Activated gamma-delta T cell treated with anti-CD3 and anti-CD28 coated beads, Interleukin-2, amount 50 U/mL, for 16 hours (primary cell): ENCODE measurements around the gene IL16.
"Not testable (repeated sequence)": the region's sequence is repeated elsewhere in the genome, so short reads cannot be mapped to it uniquely, and the experiment has no call there.

ENCODE experiments used
- DNase-seq: peaks from one replicate; pipeline ENCODE4 v3.0.0-alpha.2; 2020; ENCODE audit warnings: low read depth

IL16 gene

DNA sequence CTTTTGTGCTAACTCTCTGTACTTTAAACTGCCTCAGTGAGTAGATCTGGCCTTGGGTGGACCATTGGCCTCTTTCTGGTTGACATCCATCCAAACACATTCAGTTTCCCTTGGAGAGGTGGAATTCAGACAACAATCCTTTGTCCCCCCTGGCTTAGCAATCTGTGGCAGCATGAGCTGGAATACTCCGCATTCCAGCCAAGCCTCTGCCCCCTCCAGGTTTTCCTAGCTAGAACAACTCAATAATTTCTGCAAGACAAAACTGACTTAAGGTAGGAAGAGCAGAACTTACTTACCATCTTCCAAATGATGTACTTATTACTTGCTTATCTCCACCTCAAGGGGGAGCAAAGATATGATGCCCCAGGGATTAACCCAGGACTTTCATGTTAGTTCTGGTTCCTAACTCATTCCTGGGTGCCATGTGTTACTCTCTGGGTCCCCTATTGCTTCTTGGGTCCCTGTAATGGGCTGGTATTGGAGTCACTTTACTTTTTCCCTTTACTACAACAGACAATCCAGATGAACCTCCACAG lies 21.8 kb upstream of the IL16 start:
- DNase-seq, result no peak

DNA sequence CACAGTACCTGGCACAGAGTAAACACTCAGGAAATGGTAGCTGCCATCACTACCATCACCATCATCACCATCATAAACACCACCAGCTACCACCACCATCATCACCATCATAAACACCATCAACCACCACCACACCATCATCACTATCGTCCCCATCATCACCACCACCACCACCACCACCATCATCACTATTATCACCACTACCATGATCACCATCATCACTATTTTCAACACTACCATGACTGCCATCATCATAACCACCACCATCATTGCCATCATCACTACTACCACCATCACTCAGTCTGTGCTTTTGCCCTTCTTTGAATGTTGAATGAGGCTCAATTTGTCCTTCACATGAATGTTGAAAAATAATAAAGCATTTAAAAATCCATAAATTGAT lies 21.2 kb upstream of the IL16 start:
- no peak for DNase-seq

DNA sequence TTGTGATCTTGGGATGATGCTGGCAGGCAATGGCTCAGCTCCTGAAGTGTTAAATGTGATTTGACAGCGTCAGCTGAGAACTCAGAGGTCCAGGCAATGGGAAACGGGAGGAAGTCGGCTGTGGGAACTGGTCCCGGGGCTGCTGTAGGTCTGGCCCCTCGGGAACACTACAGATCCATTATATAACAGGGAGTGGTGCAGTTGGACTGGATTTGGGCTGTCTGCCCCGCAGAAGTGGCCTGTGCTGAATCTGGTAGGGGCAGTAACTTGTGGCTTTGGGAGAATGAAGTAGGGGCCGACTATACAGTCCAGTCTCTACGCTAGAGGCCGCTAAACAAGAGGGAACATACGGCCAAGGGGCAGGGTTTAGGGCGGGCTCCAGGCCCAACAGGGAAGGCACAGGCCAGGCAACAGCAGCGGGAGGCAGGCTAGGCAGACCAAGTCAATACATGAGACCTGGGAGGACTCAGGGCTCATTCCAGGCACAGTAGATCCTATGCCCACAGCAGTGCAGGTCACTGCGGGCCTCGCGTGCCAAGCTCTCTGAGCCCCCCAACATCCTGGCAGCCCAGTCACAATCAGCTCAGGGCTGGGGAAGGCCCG lies 20.3 kb upstream of the IL16 start:
- DNase-seq, result no peak

DNA sequence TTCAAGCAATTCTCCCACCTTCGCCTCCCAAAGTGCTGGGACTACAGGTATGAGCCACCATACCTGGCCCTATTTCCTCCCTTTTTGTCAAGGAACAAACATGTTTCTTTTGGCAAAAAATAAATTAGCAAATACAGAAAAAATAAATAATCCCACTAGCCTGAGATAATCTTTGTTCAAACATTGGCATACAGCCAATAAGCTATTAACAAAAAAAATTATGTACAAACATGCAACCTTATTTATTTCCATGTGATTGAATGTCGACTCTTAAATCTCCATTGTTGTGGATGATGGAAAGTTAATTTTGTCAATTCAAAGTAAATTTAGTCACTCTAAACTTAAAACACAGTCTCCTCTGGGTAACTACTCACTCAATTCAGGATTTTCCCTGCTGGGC lies 18.3 kb upstream of the IL16 start:
- DNase-seq, result no peak

DNA sequence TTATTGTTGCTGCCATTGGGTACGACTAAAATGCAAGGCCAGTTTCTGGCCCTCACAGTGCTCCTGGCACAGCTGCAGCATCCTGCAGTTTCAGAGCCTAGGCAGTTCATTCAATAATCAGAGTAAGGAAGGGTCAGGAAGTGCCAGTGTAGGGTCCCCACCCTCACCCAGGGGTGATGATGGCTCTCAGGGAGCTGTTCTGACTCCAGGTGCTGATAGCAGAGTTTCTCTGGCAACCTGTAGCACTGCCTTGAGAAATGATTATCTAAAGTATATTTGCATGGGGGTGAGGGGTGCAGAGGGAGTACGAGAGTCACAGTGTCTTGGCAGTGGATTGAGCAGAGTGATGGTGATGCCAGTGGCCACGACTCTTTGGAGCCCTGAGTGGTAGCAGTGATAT lies 15.5 kb upstream of the IL16 start:
- DNase-seq, result no peak

DNA sequence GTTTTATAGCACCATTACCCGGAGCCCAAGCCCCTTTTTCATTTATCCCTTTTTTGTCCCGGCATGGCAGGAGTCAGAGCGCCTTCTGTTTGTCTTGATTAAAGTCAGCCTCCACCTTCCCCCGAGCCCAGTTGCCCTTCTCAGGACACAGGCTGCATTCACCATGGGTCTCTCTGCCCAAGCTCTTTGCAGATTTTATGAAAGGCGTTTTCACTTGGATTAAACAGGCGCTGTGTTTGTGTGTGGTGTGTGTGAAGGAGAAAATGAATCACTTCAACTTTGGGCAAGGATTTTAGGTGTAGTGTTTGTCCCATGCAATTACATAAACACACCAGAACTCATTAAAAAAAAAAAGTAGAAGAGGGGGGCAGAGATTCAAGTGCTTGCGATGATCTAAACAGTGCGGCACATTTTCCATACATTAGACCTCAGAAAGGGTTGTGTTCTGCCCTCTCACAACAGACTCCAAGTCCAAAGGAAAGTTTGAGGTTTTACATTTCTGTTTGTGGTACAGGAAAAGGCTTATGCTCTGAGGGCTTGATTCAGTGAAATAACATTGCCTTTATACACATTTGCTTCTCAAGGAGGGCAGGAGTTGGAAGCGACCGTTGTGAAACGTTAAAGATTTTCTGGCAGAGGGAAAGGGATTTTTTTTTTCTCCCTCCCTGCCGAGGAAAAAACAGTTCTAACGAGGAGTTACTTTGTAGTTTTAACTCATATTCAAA lies 14.5 kb upstream of the IL16 start:
- no peak for DNase-seq

DNA sequence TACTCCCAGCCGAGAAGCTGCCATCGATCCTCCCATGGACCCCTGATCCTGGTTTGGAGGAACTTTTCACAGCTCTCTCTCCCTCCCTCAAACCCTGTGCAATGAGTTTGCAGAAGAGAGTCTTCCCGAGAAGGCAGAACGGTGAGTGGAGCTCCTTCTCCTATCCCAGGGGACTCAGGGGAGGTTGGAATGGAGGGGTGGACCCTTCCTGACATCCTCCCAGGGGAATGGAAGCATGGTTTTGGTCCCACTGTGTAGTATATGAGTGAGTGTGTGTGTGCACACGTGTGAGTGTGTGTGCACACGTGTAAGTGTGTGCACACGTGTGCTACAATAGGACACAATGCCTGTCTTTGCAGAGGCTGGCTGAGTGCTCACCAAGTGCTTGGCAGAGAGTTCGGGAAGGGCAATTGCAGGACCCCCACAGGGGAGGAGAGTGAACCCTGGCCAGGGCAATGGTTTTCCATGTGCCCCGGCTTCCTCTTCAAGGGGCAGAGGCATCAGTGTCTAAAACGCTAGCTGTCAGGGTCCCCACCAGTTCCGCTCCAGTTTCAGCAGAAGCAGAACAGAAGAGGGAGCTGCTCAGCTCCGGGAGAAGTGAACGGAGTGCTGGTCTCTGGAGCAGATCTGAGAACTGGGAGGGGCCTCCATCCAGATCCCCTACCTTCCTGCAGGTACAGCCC lies 13.8 kb upstream of the IL16 start:
- DNase-seq, result no peak

DNA sequence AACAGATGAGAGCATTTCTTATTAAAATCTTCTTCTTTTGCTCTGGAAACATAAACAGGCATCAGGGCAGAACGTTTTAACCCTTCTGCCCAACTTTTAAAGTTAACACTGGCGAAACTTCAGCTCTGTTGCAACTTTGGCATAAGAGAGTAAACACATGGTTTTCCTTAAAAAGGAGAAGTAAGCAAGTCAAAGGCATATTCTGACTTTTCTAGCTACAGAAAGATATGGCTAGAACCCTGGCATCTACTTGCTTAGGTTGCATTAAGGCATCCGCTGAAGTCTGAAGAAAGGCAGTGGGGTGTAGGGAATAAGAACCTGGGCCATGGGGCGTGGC lies 13.3 kb upstream of the IL16 start:
- DNase-seq, result no peak

DNA sequence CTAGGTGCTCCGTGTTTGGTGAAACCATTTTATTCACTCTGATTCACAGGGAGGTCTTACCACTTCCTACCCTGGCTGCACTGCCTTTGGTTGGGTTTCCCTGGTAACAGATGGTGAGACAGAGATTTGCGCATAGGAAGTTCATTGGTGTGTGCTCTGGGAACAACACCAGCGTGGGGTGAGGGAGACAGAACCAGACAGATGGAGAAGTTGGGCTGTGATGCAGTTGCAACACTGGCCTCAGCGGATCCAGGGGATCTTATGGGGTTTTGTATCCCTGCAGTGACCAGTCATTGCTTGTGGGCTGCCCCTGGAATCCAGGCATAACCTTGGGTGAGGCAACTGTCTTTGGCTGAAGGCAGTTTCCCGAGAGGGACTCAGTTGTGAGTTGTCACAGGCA lies 12.5 kb upstream of the IL16 start:
- no peak for DNase-seq

DNA sequence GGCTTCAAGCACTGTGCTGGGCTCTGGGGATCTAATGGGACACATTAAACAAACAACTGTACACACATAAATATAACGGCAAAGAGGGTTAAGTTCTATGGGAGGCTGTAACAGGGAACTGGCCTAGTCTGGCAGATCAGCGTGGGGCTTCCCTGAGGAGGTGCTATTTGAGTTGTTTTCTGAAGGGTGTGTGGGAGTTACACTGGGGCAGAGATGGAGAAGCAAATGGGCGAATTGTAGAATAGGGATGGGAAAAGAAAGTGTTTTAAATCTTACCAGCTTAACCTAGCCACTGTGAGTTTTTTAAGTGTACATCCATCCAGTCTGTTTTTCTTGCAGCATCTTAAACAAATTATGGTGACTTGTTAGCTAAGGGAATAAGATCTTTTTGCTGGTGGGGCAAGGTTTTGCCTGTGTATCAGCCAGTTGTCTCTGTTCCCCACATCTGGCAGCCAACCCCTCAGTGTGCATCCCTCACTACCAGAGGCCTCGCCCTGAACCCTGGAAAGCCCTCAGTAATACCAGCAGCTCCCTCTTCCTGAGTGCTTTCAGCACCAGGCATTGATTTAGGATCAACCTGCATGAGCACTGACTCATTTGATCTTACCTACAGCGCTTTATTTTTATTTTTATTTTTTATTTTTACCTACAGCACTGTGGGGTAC lies 10.9 kb upstream of the IL16 start:
- DNase-seq, result no peak

DNA sequence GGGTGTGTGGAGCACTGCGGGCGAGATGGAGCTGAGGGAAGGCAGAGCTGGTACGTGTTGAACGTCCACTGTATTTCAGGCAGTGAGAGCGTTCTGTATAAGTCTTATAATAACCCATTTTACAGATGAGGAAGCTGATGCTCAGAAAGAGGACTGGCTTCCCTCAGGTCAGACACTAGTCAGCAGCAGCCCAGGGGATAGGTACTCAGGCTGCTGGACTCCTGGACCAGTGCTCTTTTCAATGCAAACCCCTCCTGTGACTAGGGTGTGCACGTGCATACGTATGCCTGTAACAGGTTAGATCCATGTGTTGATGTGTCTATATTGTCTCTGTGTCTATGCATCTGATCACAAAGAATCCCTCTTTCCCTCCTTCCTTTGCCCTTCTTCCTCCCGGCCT lies 8.3 kb upstream of the IL16 start:
- no peak for DNase-seq

DNA sequence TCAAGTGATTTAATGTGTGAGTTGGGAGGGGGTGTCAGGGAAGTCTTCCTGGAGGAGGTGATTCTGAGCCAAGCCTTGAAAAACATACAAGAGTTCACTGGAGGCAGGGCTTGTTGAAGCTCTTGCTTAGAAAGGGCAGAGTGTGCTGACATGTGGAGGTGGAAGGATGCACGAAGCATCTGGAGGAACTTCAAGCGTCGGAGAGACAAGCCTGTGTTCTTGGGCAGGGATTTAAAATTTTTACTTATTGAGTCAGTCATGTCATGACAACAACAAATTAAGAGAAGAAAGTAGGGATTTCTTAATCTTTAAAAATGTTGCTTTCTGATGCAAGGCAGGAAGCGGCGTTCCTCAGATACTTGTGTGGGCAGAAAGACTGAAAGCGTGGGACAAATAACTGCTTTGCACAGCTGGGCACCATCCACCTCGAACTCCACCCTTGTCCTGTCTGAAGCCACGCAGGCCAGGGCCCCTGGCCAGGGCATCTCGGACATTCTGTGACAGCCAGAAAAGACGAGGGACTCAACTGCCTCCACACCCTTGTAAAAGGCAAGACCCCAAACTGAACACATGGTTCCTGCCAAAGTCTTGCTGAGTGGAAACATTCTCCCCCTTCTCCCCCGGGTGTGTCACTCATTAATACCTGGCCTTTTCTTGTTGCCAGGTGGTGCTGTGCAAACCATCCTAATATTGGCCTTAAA lies 6.9 kb upstream of the IL16 start:
- DNase-seq, result no peak

DNA sequence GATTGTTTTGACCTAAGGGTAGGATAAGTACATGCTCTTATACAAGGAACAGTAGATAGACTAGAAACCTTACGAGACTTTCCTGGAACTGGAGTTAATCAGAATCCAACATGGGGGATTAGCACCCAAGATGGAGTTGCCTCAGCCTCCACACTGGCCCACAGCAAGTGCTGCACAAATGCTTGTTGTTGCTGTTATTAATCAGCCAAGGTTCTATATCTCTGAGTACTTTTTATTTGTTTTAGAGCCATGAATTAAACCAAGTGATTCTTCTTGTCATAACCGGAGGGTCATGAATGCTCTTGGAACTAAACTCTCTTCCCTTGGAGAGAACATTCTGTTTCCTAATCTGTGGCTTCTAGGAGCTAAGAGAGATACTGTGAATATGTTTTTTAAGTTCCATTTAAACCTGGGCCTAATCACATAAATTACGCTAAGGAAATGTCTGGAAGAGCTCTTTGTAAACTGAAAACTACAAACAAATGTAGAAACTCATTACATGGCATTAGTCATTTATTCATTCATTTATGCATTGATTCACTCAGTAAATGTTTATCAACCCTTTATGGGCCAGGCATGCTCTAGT lies 5.7 kb upstream of the IL16 start:
- no peak for DNase-seq

DNA sequence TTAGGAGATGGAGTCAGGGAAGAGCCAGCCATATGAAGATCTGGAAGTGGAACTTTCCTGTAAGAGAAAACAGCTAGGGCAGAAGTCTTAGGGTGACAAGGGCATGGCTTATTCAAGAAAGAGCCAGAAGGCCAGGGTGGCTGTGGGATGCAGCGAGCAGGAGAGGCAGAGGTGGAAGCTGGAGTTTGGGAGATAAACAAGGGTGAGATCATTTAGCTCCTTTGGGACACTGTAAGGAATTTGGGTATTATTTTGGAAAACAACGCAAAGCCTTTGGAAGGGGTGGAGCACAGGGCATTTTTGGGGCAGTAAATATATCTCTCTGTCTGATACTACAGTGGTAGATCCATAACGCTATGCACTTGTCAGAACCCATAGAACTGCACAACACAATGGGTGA lies 5.0 kb upstream of the IL16 start:
- no peak for DNase-seq

DNA sequence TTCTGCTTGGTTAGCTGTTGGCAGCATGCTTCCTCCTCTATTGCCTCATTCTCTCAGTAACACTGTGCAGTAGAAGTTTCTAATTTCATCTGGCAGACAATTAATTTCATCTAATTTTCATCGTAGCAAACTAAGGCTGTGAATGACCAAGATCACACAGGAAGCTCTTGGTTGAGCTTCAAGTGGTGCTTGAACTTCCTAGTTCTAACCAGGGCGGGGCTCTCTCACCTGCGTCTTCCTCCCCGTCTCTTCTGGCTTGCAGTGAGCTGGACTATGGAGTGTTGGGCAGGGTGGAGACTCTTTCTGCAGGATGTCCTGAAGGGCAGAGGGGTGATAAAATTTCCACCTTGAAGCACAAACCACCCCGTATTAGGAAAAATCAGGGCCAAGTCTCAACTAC lies 2.0 kb upstream of the IL16 start:
- no peak for DNase-seq

DNA sequence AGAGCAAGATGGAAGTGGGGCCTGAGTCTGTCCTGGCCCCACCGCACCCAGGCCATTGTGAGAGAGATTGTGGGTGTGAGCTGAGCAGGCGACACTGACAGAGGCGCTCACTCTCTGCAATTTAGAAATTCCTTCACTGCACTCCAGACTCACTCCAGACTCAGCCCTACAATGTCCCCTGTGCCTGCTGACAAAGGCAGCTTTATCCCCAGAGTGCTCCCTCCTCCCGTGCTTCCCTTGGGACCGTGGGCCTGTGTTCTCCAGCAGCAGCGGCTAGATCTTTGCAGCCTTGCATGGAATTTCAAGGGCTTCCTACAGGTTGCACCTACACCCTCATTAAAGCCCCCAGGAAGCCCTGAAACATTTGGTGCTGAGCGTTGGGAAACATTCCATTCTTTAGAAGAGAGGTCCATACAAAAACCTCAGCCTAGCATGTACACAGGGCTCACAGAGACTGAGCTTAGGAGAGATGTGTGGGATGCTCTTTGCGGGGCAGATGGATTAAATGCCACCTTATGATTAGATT lies 1.3 kb upstream of the IL16 start:
- DNase-seq, result no peak

DNA sequence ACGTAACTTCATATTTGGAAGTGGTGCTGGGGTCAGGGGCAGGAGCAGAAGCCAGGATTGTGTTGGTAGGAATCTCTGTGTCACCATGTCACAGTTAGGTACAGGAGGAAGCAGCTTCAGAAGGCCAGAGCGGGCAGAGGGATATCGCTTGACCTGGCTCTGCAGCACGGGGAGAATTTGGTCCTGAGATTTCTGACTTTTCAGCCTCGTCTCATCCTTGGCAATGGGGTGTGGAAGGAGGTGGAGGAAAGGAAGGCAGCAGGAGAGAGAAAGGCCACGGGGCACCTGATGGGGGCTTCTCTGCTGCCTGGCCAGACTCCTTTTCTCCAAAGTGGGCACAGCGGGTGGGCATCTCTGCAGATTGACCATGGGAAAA lies 564 bp downstream of the IL16 start:
- no peak for DNase-seq

DNA sequence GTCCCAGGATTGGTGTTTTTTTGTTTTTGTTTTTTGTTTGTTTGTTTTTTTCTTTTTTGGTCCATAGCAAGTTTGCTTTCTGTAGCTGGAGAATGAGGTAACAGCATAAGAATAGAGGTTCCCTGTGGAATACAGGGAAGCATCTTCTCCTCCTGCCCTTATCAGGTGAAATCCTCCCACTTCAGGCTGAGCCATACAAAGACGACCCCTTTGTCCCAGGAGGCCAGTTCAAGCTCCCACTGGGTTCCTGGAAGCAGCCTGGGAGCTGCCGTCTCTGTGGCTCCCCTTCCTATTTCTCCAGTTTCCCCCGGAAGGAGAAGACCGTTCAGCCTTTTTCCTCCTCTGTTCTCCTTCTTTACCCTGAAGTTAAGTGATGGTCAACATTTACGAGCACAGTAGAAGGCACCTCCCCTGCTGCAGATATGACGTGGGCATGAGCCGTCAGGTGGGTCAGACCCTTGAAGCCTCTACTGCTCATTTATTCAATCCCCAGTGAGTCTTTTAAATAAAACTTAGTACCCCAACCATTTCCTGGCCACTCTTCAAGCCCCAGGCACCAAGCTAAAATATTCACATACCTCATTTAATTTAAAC lies 1.1 kb downstream of the IL16 start:
- DNase-seq, result no peak

DNA sequence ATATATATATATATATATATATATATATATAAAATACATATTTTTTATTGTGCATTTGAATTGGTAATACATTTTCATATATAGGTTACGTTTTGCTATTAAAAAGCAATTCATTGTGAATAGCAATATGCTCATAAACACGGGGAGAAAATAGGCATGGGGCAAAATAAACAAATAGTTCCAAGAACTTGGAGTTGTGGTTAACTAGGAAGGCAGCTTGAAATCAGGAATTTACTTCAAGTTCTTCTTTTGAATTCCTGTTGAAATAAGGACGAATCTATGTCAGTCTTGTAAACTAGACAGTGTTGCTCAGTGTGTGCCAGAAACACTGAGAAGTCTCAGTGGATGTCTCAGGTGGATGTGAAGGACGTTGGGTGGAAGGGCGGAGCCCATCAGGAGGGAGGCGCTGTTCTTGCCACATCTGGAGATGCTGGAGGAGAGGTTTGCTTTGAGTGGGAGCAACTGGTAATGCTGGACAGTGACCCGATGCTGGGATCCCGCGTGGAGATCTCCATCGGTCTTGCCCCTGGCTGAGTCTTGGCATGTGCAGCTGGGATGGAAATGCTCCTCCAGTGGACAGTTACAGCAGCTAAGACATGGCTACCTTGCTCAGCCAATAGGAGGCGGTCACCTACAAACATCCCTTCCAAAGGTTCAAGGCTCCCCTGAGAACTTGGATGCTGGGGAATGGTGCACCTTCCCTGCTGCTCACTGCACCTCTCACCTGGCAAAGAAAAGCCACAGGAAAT lies 2.5 kb downstream of the IL16 start:
- DNase-seq, result no peak

DNA sequence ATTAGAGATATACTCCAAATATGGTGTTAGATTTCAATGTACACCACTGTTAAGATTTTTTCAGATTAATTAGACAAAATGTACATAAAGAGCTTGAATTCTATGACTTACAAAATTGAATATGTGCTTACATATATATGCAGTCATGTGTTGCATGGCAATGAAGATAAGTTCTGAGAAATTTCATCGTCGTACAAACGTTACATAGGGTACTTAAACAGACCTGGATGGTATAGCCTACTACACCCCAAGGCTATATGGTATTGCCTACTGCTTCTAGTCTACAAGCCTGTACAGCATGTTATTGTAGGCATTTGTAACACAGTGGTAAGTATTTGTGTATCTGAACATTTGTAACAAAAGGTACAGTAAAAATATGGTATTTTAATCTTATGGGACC lies 9.3 kb downstream of the IL16 start:
- no peak for DNase-seq

DNA sequence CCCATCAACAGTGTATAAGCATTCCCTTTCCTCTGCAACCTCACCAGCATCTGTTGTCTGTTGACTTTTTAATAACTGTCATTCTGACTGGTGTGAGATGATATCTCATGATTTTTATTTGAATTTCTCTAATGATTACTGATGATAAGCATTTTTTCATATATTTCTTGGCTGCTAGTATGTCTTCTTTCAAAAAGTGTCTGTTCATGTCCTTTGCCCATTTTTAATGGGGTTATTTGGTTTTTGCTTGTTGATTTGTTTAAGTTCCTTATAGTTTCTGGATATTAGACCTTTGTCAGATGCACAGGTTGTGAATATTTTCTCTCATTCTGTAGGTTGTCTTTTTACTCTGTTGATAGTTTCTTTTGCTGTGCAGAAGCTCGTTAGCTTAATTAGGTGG lies 11.3 kb downstream of the IL16 start:
- not testable (repeated sequence) for DNase-seq
